ENCODE results near the gene DENND1A. TPM values are rescaled to one million over a fixed set of nuclear protein-coding genes. Genes with fewer than 3 reads are reported as not detected.
"Not testable (repeated sequence)": the region's sequence is repeated elsewhere in the genome, so short reads cannot be mapped to it uniquely, and the experiment has no call there.

DENND1A gene
- polyA plus RNA-seq, 1 donor: 12.2 TPM

GRCh38 chr9:123946101-123946821, 16.3 kb upstream of the DENND1A start:
- no peak for DNase-seq (ENCODE audit: low read depth)

- DNase-seq (ENCODE audit: low read depth): no peak
Measured at GRCh38 chr9:123945532-123945931, 15.6 kb upstream of the DENND1A start.

DNA sequence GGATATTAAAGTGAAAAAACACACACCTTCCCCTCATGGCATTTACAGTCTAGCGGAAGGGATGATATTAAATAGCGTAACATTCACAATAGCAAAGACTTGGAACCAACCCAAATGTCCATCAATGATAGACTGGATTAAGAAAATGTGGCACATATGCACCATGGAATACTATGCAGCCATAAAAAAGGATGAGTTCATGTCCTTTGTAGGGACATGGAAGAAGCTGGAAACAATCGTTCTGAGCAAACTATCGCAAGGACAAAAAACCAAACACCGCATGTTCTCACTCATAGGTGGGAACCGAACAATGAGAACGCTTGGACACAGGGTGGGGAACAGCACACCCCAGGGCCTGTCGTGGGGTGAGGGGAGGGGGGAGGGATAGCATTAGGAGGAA, 14.5 kb upstream of the DENND1A start:
- DNase-seq (ENCODE audit: low read depth): not testable (repeated sequence)

DNA sequence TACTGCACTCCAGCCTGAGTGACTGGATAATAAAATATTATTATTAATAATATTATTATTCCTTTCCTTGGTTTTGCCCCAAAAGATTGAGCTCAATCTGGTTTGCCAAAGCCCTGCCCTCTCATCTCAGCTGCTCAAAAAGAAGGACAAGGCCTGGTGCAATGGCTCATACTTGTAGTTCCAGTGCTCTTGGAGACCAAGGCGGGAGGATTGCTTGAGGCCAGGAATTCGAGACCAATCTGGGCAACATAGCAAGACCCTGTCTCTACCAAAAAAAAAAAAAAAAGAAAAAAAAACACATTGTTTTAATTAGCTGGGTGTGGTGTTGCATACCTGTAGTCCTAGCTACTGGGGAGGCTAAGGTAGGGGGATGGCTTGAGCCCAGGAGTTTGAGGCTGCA, 13.7 kb upstream of the DENND1A start:
- no peak for DNase-seq (ENCODE audit: low read depth)

DNA sequence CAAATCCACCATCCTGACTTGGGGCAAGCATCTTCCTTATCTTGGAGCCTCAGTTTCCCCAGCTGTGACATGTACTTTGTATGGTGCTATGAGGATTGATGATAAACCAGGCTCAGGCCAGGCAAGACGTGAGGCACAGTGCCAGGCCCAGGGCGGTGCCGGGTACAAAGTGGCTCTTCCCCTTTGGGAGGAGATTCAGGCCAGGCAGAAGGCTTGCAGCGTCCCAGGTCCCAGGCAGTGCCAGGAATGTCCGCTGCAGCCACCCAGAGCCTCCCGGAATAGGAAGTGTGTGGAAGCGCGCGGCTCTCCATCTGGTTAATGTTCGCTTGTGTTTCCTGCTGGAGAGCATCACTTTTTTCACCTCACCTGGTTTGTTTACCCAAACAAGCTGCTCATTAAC, 12.6 kb upstream of the DENND1A start:
- DNase-seq (ENCODE audit: low read depth): no peak

GRCh38 chr9:123941524-123942070, 11.7 kb upstream of the DENND1A start:
- no peak for DNase-seq (ENCODE audit: low read depth)

- DNase-seq (ENCODE audit: low read depth): no peak
Measured at GRCh38 chr9:123940721-123941523, 11.0 kb upstream of the DENND1A start.

GRCh38 chr9:123938401-123938800, 8.5 kb upstream of the DENND1A start:
- DNase-seq (ENCODE audit: low read depth): no peak

- not testable (repeated sequence) for DNase-seq (ENCODE audit: low read depth)
Measured at GRCh38 chr9:123936575-123936974, 6.6 kb upstream of the DENND1A start.

GRCh38 chr9:123933440-123934212, 3.7 kb upstream of the DENND1A start:
- DNase-seq (ENCODE audit: low read depth): no peak

DNA sequence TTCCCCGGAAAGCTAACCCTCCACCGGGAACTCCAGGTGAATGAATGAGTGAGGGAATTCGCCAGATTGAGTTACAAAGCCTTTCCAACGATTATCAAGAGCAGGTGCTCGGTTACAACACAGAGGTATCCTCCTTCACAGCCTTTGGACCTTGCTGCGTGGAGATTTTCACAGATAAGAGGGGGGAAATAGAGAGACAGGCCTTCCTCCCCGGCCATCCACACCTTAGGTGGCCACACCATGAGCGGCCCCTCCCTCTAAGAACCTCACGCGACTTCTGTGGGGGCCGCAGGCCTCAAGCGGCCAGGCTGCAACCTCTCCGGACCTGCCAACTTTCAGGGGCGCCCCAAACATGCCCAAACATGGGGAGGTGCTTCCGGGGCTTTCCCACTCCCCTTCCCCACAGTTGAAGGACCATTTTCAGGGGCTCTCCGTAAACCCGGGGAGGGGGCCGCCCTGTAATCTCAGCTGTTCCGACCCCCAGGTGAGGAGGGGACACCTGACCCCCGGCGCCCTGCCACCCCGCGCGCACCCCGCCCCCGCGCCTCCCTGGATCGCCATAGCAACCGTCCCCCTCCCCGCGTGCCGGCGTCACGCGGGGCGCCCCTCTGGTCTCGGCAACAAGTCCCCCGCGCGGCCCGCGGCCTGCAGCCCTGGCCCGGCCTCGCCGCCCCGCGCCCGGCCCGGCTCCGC, 603 bp downstream of the DENND1A start:
- DNase-seq (ENCODE audit: low read depth): no peak

DNA sequence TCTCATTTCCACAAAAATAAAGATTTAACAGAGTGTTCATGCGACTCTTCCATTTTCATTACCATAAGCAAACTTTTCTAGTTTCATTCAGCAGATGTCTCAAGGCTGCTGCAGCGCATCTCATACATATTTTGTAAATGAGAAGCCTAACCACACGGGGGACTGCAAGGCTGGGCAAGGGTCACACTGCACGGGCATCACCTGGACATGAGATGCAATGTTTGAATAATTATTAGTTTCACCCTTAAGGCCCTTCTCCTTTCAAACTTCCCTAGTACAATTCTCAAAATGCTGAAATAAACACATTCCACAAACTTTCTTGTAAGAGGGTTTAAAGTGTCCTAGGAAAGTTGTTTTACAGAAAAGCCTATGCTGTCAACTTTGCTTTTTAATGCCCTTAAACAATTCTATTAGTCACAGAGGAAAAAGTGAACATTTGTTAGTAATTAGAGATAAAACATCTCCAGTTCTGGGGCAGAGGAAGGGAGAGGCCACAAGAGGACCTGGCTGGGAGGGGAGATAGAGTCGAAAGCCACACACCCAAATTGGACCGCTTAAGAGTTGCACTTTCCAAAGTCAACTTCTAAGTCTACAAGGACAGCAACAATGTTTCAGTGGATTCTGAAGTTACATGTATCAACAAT, 1.3 kb downstream of the DENND1A start:
- DNase-seq (ENCODE audit: low read depth): no peak

DNA sequence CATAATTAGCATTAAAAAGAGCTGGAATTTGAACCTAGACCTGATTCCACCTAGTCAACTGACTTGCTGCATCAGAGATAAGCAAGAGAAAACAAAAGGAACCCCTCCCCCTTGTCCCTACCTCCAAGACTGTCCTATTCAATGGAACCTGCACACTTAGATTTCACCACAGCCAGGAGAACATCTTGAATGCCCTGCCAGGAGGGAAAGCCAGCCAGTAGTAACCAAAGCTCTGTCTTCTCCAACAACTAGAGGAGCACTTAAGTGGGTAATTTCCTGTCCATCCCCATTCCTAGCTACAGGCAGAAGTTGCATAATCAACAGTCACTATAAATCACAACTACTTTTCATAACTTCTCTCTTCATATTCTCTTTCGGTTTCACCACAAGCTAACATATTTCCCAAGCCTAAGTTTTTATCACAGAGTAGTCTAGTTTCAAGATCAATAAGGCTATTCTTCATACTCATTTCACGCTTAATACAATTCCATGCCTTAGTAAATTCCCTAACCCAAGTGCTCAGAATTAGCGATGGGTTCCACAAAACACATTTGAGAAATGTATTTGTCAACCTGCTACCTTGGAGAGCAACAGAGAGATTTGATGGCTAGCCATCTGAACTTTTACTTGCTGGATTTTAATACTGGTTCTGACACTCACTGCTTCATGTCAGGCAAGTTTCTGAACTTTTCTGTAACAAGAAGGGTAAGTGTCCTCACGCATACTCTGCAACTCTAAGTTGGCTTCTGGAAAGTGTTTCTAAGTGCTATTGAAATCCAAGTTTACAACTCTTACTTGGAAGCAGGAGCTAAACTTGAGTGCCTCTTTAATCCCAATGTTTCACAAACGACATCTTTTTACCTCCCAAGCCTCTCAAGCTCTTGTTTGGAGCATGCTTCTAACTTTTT, 2.0 kb downstream of the DENND1A start:
- no peak for DNase-seq (ENCODE audit: low read depth)

GRCh38 chr9:123926941-123927340, 3.0 kb downstream of the DENND1A start:
- DNase-seq (ENCODE audit: low read depth): no peak

DNA sequence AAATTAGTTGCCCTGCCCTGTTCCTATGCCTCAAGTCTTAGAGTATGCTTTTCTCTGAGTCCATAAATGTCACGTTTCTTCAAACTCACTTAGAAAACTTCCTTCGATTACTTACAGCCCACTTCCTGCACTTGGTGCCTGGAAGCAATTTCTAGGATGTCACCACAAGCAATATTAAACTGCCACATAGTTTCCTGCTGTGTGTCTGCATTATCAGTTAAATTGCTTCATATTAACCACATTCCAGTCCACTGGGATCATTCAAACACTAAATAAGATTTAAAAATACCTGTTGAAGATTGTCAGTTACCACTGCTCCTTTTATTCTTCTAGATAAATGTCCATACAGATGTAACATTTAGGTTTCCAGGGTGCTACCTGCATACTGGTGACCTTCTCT, 4.1 kb downstream of the DENND1A start:
- no peak for DNase-seq (ENCODE audit: low read depth)

GRCh38 chr9:123925161-123925560, 4.8 kb downstream of the DENND1A start:
- DNase-seq (ENCODE audit: low read depth): no peak

DNA sequence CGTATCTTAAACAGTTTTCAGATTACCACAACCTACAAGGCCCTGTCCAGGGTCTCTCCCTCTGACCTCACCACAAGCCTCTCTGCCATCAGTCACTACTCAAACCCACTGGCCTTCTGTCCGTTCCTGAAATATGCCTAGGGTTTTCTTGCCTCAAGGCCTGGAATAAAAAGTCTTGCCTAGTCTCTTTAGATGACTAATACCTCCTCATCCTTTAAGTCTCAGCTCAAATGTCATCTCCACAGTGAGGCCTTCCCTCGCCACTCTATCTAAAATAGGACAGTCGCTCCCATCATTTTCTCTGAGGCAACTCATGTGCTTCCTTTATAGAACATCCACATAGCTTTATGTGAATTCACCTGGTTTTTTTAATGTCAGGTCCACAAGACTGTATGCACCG, 5.2 kb downstream of the DENND1A start:
- DNase-seq (ENCODE audit: low read depth): no peak

- no peak for DNase-seq (ENCODE audit: low read depth)
Measured at GRCh38 chr9:123923884-123924283, 6.0 kb downstream of the DENND1A start.

- no peak for DNase-seq (ENCODE audit: low read depth)
Measured at GRCh38 chr9:123923377-123923776, 6.5 kb downstream of the DENND1A start.

- DNase-seq (ENCODE audit: low read depth): no peak
Measured at GRCh38 chr9:123922911-123923310, 7.0 kb downstream of the DENND1A start.

Measured in forelimb muscle (tissue), 1 donor.